Spleen (tissue), 11 donors: Measurements from ENCODE around the gene SLC30A7. TPM values are rescaled to one million over a fixed set of nuclear protein-coding genes. Genes with fewer than 3 reads are reported as not detected.

Source experiments
- DNase-seq: peaks from one replicate; pipeline ENCODE4 v3.0.0-alpha.2; 2020
- H3K27ac ChIP-seq, 8 donors: fragments of 200-600 bp; sonication (generic) in 7 of 8; 1 replicate in 4 of 8; 2 replicates in 4 of 8; pipeline versions ENCODE4 v1.5.0 to v1.8.0; 2016 to 2021; ENCODE audit warnings: inconsistent platforms in 4 of 8, mild to moderate bottlenecking in 4 of 8, moderate library complexity in 1 of 8
- H3K27me3 ChIP-seq, 7 donors: fragments of 200-600 bp; sonication (generic) in 6 of 7; replicated peaks in 1 of 7; 1 replicate in 4 of 7; 2 replicates in 3 of 7; pipeline versions ENCODE4 v1.5.0 to v1.8.0; 2016 to 2021; ENCODE audit warnings: inconsistent platforms in 3 of 7, mild to moderate bottlenecking in 1 of 7
- H3K36me3 ChIP-seq, 6 donors: fragments of 200-600 bp; sonication (generic) in 5 of 6; 1 replicate in 4 of 6; 2 replicates in 2 of 6; pipeline versions ENCODE4 v1.5.0 to v1.8.0; 2016 to 2021; ENCODE audit warnings: inconsistent platforms in 2 of 6
- H3K4me1 ChIP-seq, 6 donors: fragments of 200-600 bp; sonication (generic) in 5 of 6; 1 replicate in 3 of 6; 2 replicates in 3 of 6; pipeline versions ENCODE4 v1.5.0 to v1.8.0; 2016 to 2021; ENCODE audit warnings: inconsistent platforms in 3 of 6
- H3K4me3 ChIP-seq, 8 donors: fragments of 200-600 bp; sonication (generic) in 7 of 8; 1 replicate in 4 of 8; 2 replicates in 4 of 8; pipeline versions ENCODE4 v1.5.0 to v1.8.0; 2016 to 2021; ENCODE audit warnings: inconsistent platforms in 4 of 8, mild to moderate bottlenecking in 4 of 8, moderate library complexity in 2 of 8
- H3K9me3 ChIP-seq, 8 donors: fragments of 200-600 bp; sonication (generic) in 7 of 8; 1 replicate in 4 of 8; 2 replicates in 4 of 8; pipeline versions ENCODE4 v1.5.0 to v1.8.0; 2016 to 2021; ENCODE audit warnings: inconsistent platforms in 4 of 8
- CTCF ChIP-seq, 11 experiments: fragments of 200-600 bp in 7 of 11; fragments of 450-650 bp in 4 of 11; sonication (generic) in 4 of 11; IDR thresholded peaks in 8 of 11; conservative IDR thresholded peaks in 3 of 11; 1 replicate in 7 of 11; 2 replicates in 4 of 11; pipeline versions ENCODE4 v1.4.0 to v1.8.0; 2016 to 2021; ENCODE audit warnings: antibody characterized with exemption in 11 of 11, inconsistent platforms in 4 of 11, mild to moderate bottlenecking in 1 of 11
- POLR2A ChIP-seq, 3 donors: fragments of 450-650 bp; IDR thresholded peaks; one replicate each; pipeline ENCODE4 v1.5.1; 2017; ENCODE audit warnings: antibody characterized with exemption in 3 of 3, mild to moderate bottlenecking in 1 of 3
- POLR2AphosphoS5 ChIP-seq, 3 donors: sonication (generic); formaldehyde crosslinking; IDR thresholded peaks; one replicate each; pipeline ENCODE4 v1.5.1; 2017; ENCODE audit warnings: antibody characterized with exemption in 3 of 3
- WGBS, 5 donors: extraction: QIAGEN DNeasy Blood & Tissue Kit in 3 of 5; methylation state at CpG; one replicate each; pipeline versions ENCODE4 v1.1.5 to v1.1.7; 2013 to 2018; 5-methylcytosine and 5-hydroxymethylcytosine counted together
- intact Hi-C: fragments of 100-400 bp; cut with DNase I; formaldehyde crosslinking; loops from one replicate; pipeline ENCODE4 v1.15.0; 2023; ENCODE audit warnings: low total_unique reads
- polyA plus RNA-seq, 3 donors: library from polyadenylated mRNA; stranded (reverse); fragments of 200-250 nt; gene quantifications; one replicate each; pipeline ENCODE4 v1.2.1, GENCODE V29; 2013
- total RNA-seq, 7 donors: library from RNA; depleted of rRNA in 3 of 7; stranded (reverse); fragments of >200 nt in 3 of 7; fragmentation: NEBNext Ultra II Directional in 4 of 7; extraction: Animal tissue kit (Norgen Biotek cat#: 25700) in 4 of 7; gene quantifications; one replicate each; pipeline versions ENCODE4 v1.1.0 to v1.2.1, GENCODE V29; 2016 to 2021
- donor health status: healthy with polysubstance abuse.
- donor health status: DM: no; HTN: no; CAD: no; lungs with moderate emphysema.
- donor health status: DM: no; HTN: no; CAD: no.
- donor health status: Bipolar disorder and iron deficiency.
- donor health status: healthy.
- donor health status: DM: no; HTN: no; CAD: no.
- donor health status: DM: yes; HTN: yes; CAD: no.

SLC30A7 gene
- total and polyA plus RNA-seq, 10 donors, result 4.2 to 44.5 (median 35.9) TPM

- 88 to 96% (median 92%) methylated on average over 1 of the region's 1 CpG for WGBS, 5 donors
- Histone ChIP-seq H3K4me3 (no peak overlapping the region), H3K27me3 (no peaks in the 10 kb centered on the region), H3K9me3 (no peaks in the 10 kb centered on the region), H3K27ac (no peak overlapping the region), H3K4me1 (peaks cover 0 to 33% (median 3%) of the 10 kb centered on the region in 6 donors), H3K36me3 (peaks cover 0 to 58% (median 30%) of the 10 kb centered on the region in 6 donors)
- intact Hi-C loops, result no loop called here
- no peak for DNase-seq
- no peak for TF ChIP-seq POLR2A (IDR thresholded peaks at IDR 0.05)
- no peak for TF ChIP-seq POLR2AphosphoS5 (IDR thresholded peaks at IDR 0.05)
- TF ChIP-seq CTCF (IDR thresholded peaks at IDR 0.05 in 8 of 11, conservative IDR thresholded peaks at IDR 0.05 in 3 of 11), result no peak
These were observed 75.1 kb downstream of the SLC30A7 start for GRCh38 chr1:100971021-100971420.

DNA sequence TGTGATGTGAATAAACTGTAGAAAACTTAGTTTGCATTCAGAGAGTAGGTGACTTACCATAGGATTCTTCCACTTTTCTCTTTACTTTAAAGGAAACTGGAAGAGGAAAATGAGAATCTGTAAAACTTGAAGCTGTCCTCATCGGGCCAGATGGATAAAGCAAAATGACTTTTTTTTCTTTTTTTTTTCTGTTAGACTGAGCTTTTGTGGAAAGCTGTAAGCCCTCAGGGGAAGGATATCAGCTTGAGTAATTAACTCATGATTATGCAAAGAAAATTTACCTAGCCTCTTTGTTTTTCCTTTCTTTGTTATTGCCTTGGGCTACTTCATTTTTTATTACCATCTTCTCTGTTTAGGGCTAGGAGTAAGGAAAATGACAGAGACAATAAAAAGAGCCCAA is 76.3 kb downstream of the SLC30A7 start:
- Histone ChIP-seq H3K4me3 (no peak overlapping the region), H3K27me3 (no peaks in the 10 kb centered on the region), H3K36me3 (peaks cover 0 to 58% (median 25%) of the 10 kb centered on the region in 6 donors), H3K9me3 (no peaks in the 10 kb centered on the region), H3K4me1 (peaks cover 0 to 33% (median 3%) of the 10 kb centered on the region in 6 donors), H3K27ac (no peak overlapping the region)
- intact Hi-C loops, result no loop called here
- TF ChIP-seq CTCF (IDR thresholded peaks at IDR 0.05 in 8 of 11, conservative IDR thresholded peaks at IDR 0.05 in 3 of 11) (no peak), POLR2AphosphoS5 (IDR thresholded peaks at IDR 0.05) (no peak), POLR2A (IDR thresholded peaks at IDR 0.05) (no peak)
- no peak for DNase-seq
- WGBS, 5 donors, result 56 to 73% (median 70%) methylated on average over 1 of the region's 1 CpG

- TF ChIP-seq POLR2A (IDR thresholded peaks at IDR 0.05) (no peak), CTCF (IDR thresholded peaks at IDR 0.05 in 8 of 11, conservative IDR thresholded peaks at IDR 0.05 in 3 of 11) (no peak), POLR2AphosphoS5 (IDR thresholded peaks at IDR 0.05) (no peak)
- peaks cover 0 to 80% (median 27%) of the 10 kb centered on the region in 6 donors for H3K36me3 ChIP-seq
- no peak overlapping the region for H3K4me3 ChIP-seq
- DNase-seq, result no peak
- intact Hi-C loops, result no loop called here
- peaks cover 0 to 12% (median under 1%) of the 10 kb centered on the region in 6 donors for H3K4me1 ChIP-seq
- no peaks in the 10 kb centered on the region for H3K9me3 ChIP-seq
- no peaks in the 10 kb centered on the region for H3K27me3 ChIP-seq
- WGBS, 5 donors, result 91 to 100% (median 94%) methylated on average over 1 of the region's 1 CpG
- no peak overlapping the region for H3K27ac ChIP-seq
These were observed 81.0 kb downstream of the SLC30A7 start for GRCh38 chr1:100976936-100977335.

DNA sequence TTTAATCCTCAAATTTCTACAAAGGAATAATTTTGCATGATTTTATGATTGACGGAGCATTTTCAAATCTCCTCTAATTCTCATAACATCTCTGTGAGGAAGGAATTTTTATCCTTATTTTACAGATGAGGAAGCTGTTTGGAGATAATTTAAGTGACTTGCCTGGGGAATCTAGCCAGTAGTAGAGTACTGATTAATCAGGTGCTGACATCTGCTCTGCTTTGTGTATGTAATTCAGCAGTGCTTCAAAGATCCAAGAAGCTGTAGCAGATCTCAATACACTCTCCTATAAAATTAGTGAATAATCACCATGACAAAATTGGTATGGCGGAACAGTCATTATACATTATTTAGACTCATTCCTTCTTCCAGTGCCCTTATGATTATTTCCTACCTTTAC is 83.7 kb downstream of the SLC30A7 start:
- no peaks in the 10 kb centered on the region for H3K9me3 ChIP-seq
- TF ChIP-seq POLR2A (IDR thresholded peaks at IDR 0.05), result no peak
- TF ChIP-seq CTCF (IDR thresholded peaks at IDR 0.05 in 8 of 11, conservative IDR thresholded peaks at IDR 0.05 in 3 of 11), result no peak
- no peak for TF ChIP-seq POLR2AphosphoS5 (IDR thresholded peaks at IDR 0.05)
- no peak overlapping the region for H3K27ac ChIP-seq
- H3K36me3 ChIP-seq, result peaks cover 0 to 88% (median 29%) of the 10 kb centered on the region in 6 donors
- no peaks in the 10 kb centered on the region for H3K27me3 ChIP-seq
- WGBS, 5 donors, result 96 to 100% (median 98%) methylated on average over 2 of the region's 2 CpGs
- no peak for DNase-seq
- H3K4me1 ChIP-seq, result no peaks in the 10 kb centered on the region
- H3K4me3 ChIP-seq, result no peak overlapping the region
- intact Hi-C loops, result no loop called here
